IMR-90 (cell line): Measurements from ENCODE around the gene LAMB1. TPM values are rescaled to one million over a fixed set of nuclear protein-coding genes. Genes with fewer than 3 reads are reported as not detected.

ENCODE experiments used
- ATAC-seq: fragments of 200-7000 bp; cut with Tn5 transposase; 2 replicates; pipeline ENCODE4 v1.9.1; 2020; ENCODE audit warnings: low read depth, mild to moderate bottlenecking, moderate library complexity
- BruUV-seq: library from RNA; stranded (reverse); fragments of 400-500 nt; replicated peaks from 2 replicates; lab custom pipeline; 2021; lab: Mats Ljungman, UMichigan
- CTCF ChIA-PET: fragments of 300-600 bp; formaldehyde crosslinking; extraction: SDS; loops from one replicate; lab custom pipeline; 2021; ENCODE audit warnings: antibody characterized with exemption; lab: Yijun Ruan, JAX
- POLR2A ChIA-PET: fragments of 300-600 bp; sonication (Branson Sonifier 250); formaldehyde crosslinking; loops from one replicate; lab custom pipeline; 2022; ENCODE audit warnings: antibody characterized with exemption; ENCODE audit not compliant: unreplicated experiment; lab: Charles Lee
- DNase-seq: peaks from one replicate; pipeline ENCODE4 v3.0.0; 2013
- H2AFZ ChIP-seq: replicated peaks from 2 replicates; pipeline ENCODE3; 2013; ENCODE audit warnings: low read length, mild to moderate bottlenecking; ENCODE audit not compliant: poor library complexity
- H2AK5ac ChIP-seq: 2 replicates; pipeline ENCODE4 v1.6.1; 2013; ENCODE audit warnings: low read depth, low read length, inconsistent platforms
- H2AK9ac ChIP-seq: replicated peaks from 2 replicates; pipeline ENCODE3; 2013; ENCODE audit warnings: mild to moderate bottlenecking, low read depth, low read length, moderate library complexity; ENCODE audit not compliant: poor library complexity
- H2BK120ac ChIP-seq: 2 replicates; pipeline ENCODE4 v1.6.1; 2013; ENCODE audit warnings: low read depth, low read length, inconsistent platforms
- H2BK15ac ChIP-seq: 3 replicates; pipeline ENCODE4 v1.6.1; 2013; ENCODE audit warnings: low read depth, low read length, inconsistent platforms
- H2BK20ac ChIP-seq: 2 replicates; pipeline ENCODE4 v1.6.1; 2013; ENCODE audit warnings: low read depth, mild to moderate bottlenecking, inconsistent platforms, low read length, moderate library complexity
- H2BK5ac ChIP-seq: 2 replicates; pipeline ENCODE4 v1.6.1; 2013; ENCODE audit warnings: mild to moderate bottlenecking, low read depth, low read length, inconsistent platforms; ENCODE audit not compliant: poor library complexity, severe bottlenecking
- H3K14ac ChIP-seq: replicated peaks from 2 replicates; pipeline ENCODE4 v1.6.1; 2013; ENCODE audit warnings: low read depth, low read length, inconsistent platforms
- H3K18ac ChIP-seq: 2 replicates; pipeline ENCODE4 v1.6.1; 2013; ENCODE audit warnings: low read depth, low read length, control low read depth
- H3K23ac ChIP-seq: 2 replicates; pipeline ENCODE4 v1.6.1; 2013; ENCODE audit warnings: low read depth, low read length, inconsistent platforms
- H3K27ac ChIP-seq: 2 replicates; pipeline ENCODE4 v1.5.1; 2013; ENCODE audit warnings: mild to moderate bottlenecking, control low read depth, low read length; ENCODE audit not compliant: insufficient read depth
- H3K27me3 ChIP-seq: 2 replicates; pipeline ENCODE4 v1.6.1; 2013; ENCODE audit warnings: low read length; ENCODE audit not compliant: control insufficient read depth, insufficient read depth
- H3K36me3 ChIP-seq: 2 replicates; pipeline ENCODE4 v1.6.1; 2013; ENCODE audit warnings: low read length, mixed read lengths; ENCODE audit not compliant: control insufficient read depth, insufficient read depth
- H3K4ac ChIP-seq: 2 replicates; pipeline ENCODE4 v1.6.1; 2013; ENCODE audit warnings: low read depth, low read length, inconsistent platforms
- H3K4me1 ChIP-seq: 2 replicates; pipeline ENCODE4 v1.6.1; 2013; ENCODE audit warnings: low read length, mixed read lengths; ENCODE audit not compliant: control insufficient read depth, insufficient read depth
- H3K4me2 ChIP-seq: 2 replicates; pipeline ENCODE4 v1.6.1; 2013; ENCODE audit warnings: low read depth, mild to moderate bottlenecking, control low read depth, low read length, moderate library complexity
- H3K4me3 ChIP-seq: 2 replicates; pipeline ENCODE4 v1.5.1; 2013; ENCODE audit warnings: low read depth, mild to moderate bottlenecking, control low read depth, low read length, moderate library complexity; ENCODE audit not compliant: insufficient read depth
- H3K56ac ChIP-seq: 2 replicates; pipeline ENCODE4 v1.6.1; 2013; ENCODE audit warnings: low read length, inconsistent platforms; ENCODE audit not compliant: insufficient read depth; ENCODE audit errors: extremely low read depth
- H3K79me1 ChIP-seq, 2 experiments: 2 replicates each; pipeline ENCODE4 v1.6.1; 2013; ENCODE audit warnings: low read length in 2 of 2, inconsistent platforms in 1 of 2, low read depth in 1 of 2
- H3K9ac ChIP-seq: 2 replicates; pipeline ENCODE4 v1.6.1; 2013; ENCODE audit warnings: low read depth, low read length, control low read depth
- H3K9me1 ChIP-seq: 2 replicates; pipeline ENCODE4 v1.6.1; 2013; ENCODE audit warnings: low read length, inconsistent platforms; ENCODE audit not compliant: insufficient read depth
- H3K9me3 ChIP-seq: 2 replicates; pipeline ENCODE4 v1.6.1; 2013; ENCODE audit warnings: low read length; ENCODE audit not compliant: control insufficient read depth, insufficient read depth
- H4K20me1 ChIP-seq: 2 replicates; pipeline ENCODE4 v1.6.1; 2013; ENCODE audit warnings: low read length, inconsistent platforms; ENCODE audit not compliant: insufficient read depth
- H4K5ac ChIP-seq: 2 replicates; pipeline ENCODE4 v1.6.1; 2013; ENCODE audit warnings: mild to moderate bottlenecking, low read depth, low read length, control low read depth
- H4K8ac ChIP-seq, 2 experiments: 2 replicates each; pipeline ENCODE4 v1.6.1; 2013; ENCODE audit warnings: low read depth in 2 of 2, low read length in 2 of 2, control low read depth in 1 of 2, inconsistent platforms in 1 of 2
- H4K91ac ChIP-seq: 2 replicates; pipeline ENCODE4 v1.6.1; 2013; ENCODE audit warnings: low read depth, low read length, inconsistent platforms; ENCODE audit not compliant: insufficient read depth
- MAZ ChIP-seq: IDR thresholded peaks from 2 replicates; pipeline ENCODE4 v1.6.1; 2012; ENCODE audit warnings: low read depth, mild to moderate bottlenecking, low read length, improper control_type of control experiment, moderate library complexity, borderline replicate concordance
- POLR2A ChIP-seq: IDR thresholded peaks from 2 replicates; pipeline ENCODE4 v1.6.1; 2012; ENCODE audit warnings: mild to moderate bottlenecking, low read depth, low read length
- RCOR1 ChIP-seq: IDR thresholded peaks from 2 replicates; pipeline ENCODE4 v1.6.1; 2012; ENCODE audit warnings: mild to moderate bottlenecking, low read length, improper control_type of control experiment; ENCODE audit not compliant: insufficient replicate concordance
- WGBS, 2 experiments: methylation state at CpG; one replicate each; pipeline versions ENCODE4 v1.1.5 to v1.1.7; 2013; ENCODE audit warnings: missing lambda C conversion rate in 2 of 2; ENCODE audit not compliant: insufficient read length in 1 of 2; ENCODE audit errors: extremely low coverage in 2 of 2; 5-methylcytosine and 5-hydroxymethylcytosine counted together
- dilution Hi-C: fragments of 300-500 bp; cut with HindIII; formaldehyde crosslinking; loops from one replicate; pipeline ENCODE4 v1.14.3; 2018; ENCODE audit warnings: low sequenced_read_pairs; ENCODE audit not compliant: unreplicated experiment
- in situ Hi-C: fragments of 300-500 bp; cut with MboI; formaldehyde crosslinking; loops from 3 replicates; pipeline ENCODE4 v1.14.3; 2019; ENCODE audit warnings: low sequenced_read_pairs, inconsistent platforms, mixed read lengths
- intact Hi-C: fragments of 100-400 bp; cut with micrococcal nuclease; formaldehyde crosslinking; loops from 2 replicates; pipeline ENCODE4 v1.10.0; 2022
- polyA plus RNA-seq, 3 experiments: library from polyadenylated mRNA; depleted of rRNA; stranded (reverse); fragments of >200 nt; gene quantifications; 2 replicates each; pipeline ENCODE4 v1.2.3, GENCODE V29; 2012; ENCODE audit warnings: low replicate concordance in 1 of 3
- total RNA-seq: library from RNA; depleted of rRNA; stranded (reverse); fragments of >200 nt; gene quantifications from 2 replicates; pipeline ENCODE4 v1.2.3, GENCODE V29; 2012
- TF ChIP-seq, protein P1 (sequence below): fragments of 150-350 bp; IDR thresholded peaks from 2 replicates; pipeline ENCODE4 v1.6.1; 2017; ENCODE audit warnings: mild to moderate bottlenecking, antibody characterized with exemption, low read length, low read depth

Gene LAMB1
- total and polyA plus RNA-seq, 2 of the 4 experiments (the other 2 are of a cell fraction) = 114 to 117 TPM

DNA sequence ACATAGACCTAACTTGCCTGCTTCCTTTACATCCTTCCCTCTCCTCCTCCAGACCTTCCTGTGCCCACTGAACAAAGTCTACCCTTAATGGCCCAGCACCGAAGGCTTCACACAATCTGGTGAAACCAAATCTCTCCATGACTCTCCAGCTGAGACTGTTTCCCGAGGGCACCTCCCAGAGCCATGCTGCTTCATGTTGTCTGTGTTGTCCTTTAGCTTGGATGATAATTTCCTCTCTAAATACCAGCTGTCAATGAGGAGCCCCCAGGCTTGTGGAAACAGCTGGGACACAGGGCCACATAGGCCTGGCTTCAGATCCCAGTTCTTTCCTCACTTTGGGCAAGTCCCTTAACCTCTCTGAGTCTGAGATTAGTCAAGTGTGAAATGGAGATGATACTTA, 57.6 kb downstream of the LAMB1 start:
- H4K5ac ChIP-seq = no peak overlapping the region
- no peak overlapping the region for H2BK5ac ChIP-seq
- H3K14ac ChIP-seq = no peak overlapping the region
- no peaks in the 10 kb centered on the region for H3K27me3 ChIP-seq
- dilution Hi-C loops = no loop called here
- H3K9ac ChIP-seq = no peak overlapping the region
- no peak overlapping the region for H3K27ac ChIP-seq
- no peak overlapping the region for H4K8ac ChIP-seq
- no peak overlapping the region for H2AK5ac ChIP-seq
- H4K91ac ChIP-seq = no peak overlapping the region
- no peak overlapping the region for H3K4me3 ChIP-seq
- peaks cover 9 to 53% of the 10 kb centered on the region in 2 experiments; a peak in 3 of 4 replicates for H3K79me1 ChIP-seq
- H4K20me1 ChIP-seq = peaks cover 3% of the 10 kb centered on the region; the same call in 1 of the 2 replicates
- no peak overlapping the region for H3K18ac ChIP-seq
- H2AFZ ChIP-seq = no peak overlapping the region
- BruUV-seq = no TSS peak
- no peak overlapping the region for H3K4ac ChIP-seq
- TF ChIP-seq, protein P1, sequence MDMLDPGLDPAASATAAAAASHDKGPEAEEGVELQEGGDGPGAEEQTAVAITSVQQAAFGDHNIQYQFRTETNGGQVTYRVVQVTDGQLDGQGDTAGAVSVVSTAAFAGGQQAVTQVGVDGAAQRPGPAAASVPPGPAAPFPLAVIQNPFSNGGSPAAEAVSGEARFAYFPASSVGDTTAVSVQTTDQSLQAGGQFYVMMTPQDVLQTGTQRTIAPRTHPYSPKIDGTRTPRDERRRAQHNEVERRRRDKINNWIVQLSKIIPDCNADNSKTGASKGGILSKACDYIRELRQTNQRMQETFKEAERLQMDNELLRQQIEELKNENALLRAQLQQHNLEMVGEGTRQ = no peak
- no peak for TF ChIP-seq POLR2A
- no peak for TF ChIP-seq MAZ
- no peak for TF ChIP-seq RCOR1
- no peak overlapping the region for H3K4me2 ChIP-seq
- H2BK15ac ChIP-seq = no peak overlapping the region
- H3K23ac ChIP-seq = no peak overlapping the region
- H3K9me1 ChIP-seq = peaks cover 28% of the 10 kb centered on the region
- no peak for ATAC-seq
- CTCF ChIA-PET = no interaction called here
- H2AK9ac ChIP-seq = no peak overlapping the region
- no peaks in the 10 kb centered on the region for H3K9me3 ChIP-seq
- no peak overlapping the region for H2BK120ac ChIP-seq
- no peak overlapping the region for H2BK20ac ChIP-seq
- intact Hi-C loops = no loop called here
- in situ Hi-C loops = no loop called here
- H3K56ac ChIP-seq = no peak overlapping the region
- DNase-seq = no peak
- peaks cover 15% of the 10 kb centered on the region for H3K4me1 ChIP-seq
- POLR2A ChIA-PET = no interaction called here
- peaks cover 59% of the 10 kb centered on the region for H3K36me3 ChIP-seq
- WGBS, 2 experiments = 100% methylated on average over 1 of the region's 2 CpGs; no CpG with 5 or more reads in 1 of the 2 experiments
